K562 (cell line): ENCODE data around the gene PSD2. TPM values are rescaled to one million over a fixed set of nuclear protein-coding genes. Genes with fewer than 3 reads are reported as not detected.

Source experiments
- ATF7 ChIP-seq: fragments of 450-650 bp; IDR thresholded peaks from 2 replicates; pipeline ENCODE4 v1.7.1; 2014; ENCODE audit warnings: mild to moderate bottlenecking, moderate library complexity
- BRD4 ChIP-seq: fragments of 200-600 bp; sonication (generic); IDR thresholded peaks from 2 replicates; pipeline ENCODE4 v1.6.1; 2017; ENCODE audit warnings: inconsistent platforms
- CC2D1A ChIP-seq: fragments of 450-650 bp; IDR thresholded peaks from 2 replicates; pipeline ENCODE4 v1.6.1; 2017; ENCODE audit warnings: mild to moderate bottlenecking
- CLOCK ChIP-seq: fragments of 250-450 bp; sonication (Bioruptor Pico); IDR thresholded peaks from 2 replicates; pipeline ENCODE4 v1.4.0; 2020; ENCODE audit warnings: mild to moderate bottlenecking, moderate library complexity, borderline replicate concordance
- FOXJ3 ChIP-seq: sonication (generic); formaldehyde crosslinking; IDR thresholded peaks from 2 replicates; pipeline ENCODE4 v1.4.0; 2020; ENCODE audit warnings: mild to moderate bottlenecking, missing genetic modification reagents
- FOXO4 ChIP-seq: fragments of 450-650 bp; formaldehyde crosslinking; IDR thresholded peaks from 2 replicates; pipeline ENCODE4 v1.4.0; 2020; ENCODE audit warnings: mild to moderate bottlenecking, moderate library complexity
- HDGF ChIP-seq: fragments of 450-650 bp; IDR thresholded peaks from 2 replicates; pipeline ENCODE4 v1.6.1; 2016
- IRF1 ChIP-seq: sonication (generic); formaldehyde crosslinking; IDR thresholded peaks from 2 replicates; pipeline ENCODE4 v1.8.0; 2022; ENCODE audit warnings: missing genetic modification reagents, mild to moderate bottlenecking, borderline replicate concordance
- ZNF318 ChIP-seq, 2 experiments: fragments of 450-650 bp; IDR thresholded peaks; 2 replicates each; pipeline ENCODE4 v1.6.1; 2016; ENCODE audit warnings: mild to moderate bottlenecking in 2 of 2, borderline replicate concordance in 1 of 2, low read depth in 1 of 2, moderate library complexity in 1 of 2
- ZNF740 ChIP-seq, 3 experiments: fragments of 200-800 bp in 1 of 3; sonication (Bioruptor generic) in 1 of 3; sonication (generic) in 1 of 3; formaldehyde crosslinking in 1 of 3; IDR thresholded peaks; 2 replicates each; pipeline versions ENCODE4 v1.6.1 to v1.8.0; 2016 to 2022; ENCODE audit warnings: mild to moderate bottlenecking in 2 of 3, missing compliant biosample characterization in 2 of 3, missing genetic modification characterization in 2 of 3, missing genetic modification reagents in 1 of 3
- ZZZ3 ChIP-seq: fragments of 450-650 bp; IDR thresholded peaks from 2 replicates; pipeline ENCODE4 v1.6.1; 2016; ENCODE audit warnings: antibody characterized with exemption, mild to moderate bottlenecking, moderate library complexity
- polyA plus RNA-seq, 8 experiments: library from polyadenylated mRNA; depleted of rRNA in 4 of 8; stranded (reverse) in 5 of 8; unstranded in 3 of 8; fragments of >200 nt; fragmentation: Nextera tagmentation in 2 of 8; fragmentation: Illumina TruSeq in 1 of 8; extraction: Ambion mirVana in 2 of 8; extraction: Trizol in 1 of 8; gene quantifications; 2 replicates each; pipeline versions ENCODE4 v1.2.1 to v1.2.3, GENCODE V29; 2011 to 2014; ENCODE audit warnings: inconsistent platforms in 1 of 8, missing spikeins in 1 of 8
- total RNA-seq, 7 experiments: library from RNA; depleted of rRNA in 6 of 7; stranded (reverse); fragments of >200 nt in 6 of 7; fragmentation: Illumina TruSeq in 2 of 7; extraction: Trizol in 2 of 7; gene quantifications; 2 replicates each; pipeline versions ENCODE4 v1.2.1 to v1.2.3, GENCODE V29; 2011 to 2021; ENCODE audit warnings: low replicate concordance in 1 of 7

Gene PSD2
- total and polyA plus RNA-seq, 9 of the 15 experiments (the other 6 are each of a cell fraction or from before 2014, with no cell fraction given), result 0.01 to 0.09 (median 0.04) TPM; not detected in 4

- TF ChIP-seq FOXJ3 (no peak), ATF7 (0 out of 2 replicates have a peak, but pooled peaks have one; percentile 45), FOXO4 (CRISPR knock-in tag) (no peak), BRD4 (no peak), ZNF740 (CRISPR knock-in tag; IDR thresholded peaks at IDR 0.05) (no peak; the same call in 1 of the 2 replicates), ZNF740 (tag; IDR thresholded peaks at IDR 0.05) (no peak), CLOCK (CRISPR knock-in tag) (no peak), ZNF318 (IDR thresholded peaks at IDR 0.05; ENCODE audit: borderline replicate concordance in 1 of 2, low read depth in 1 of 2) (no peak), IRF1 (CRISPR knock-in tag) (no peak), ZZZ3 (no peak), CC2D1A (peak; percentile 10; the same call in 1 of the 2 replicates), HDGF (no peak; the same call in 1 of the 2 replicates)
Observed at GRCh38 chr5:139774980-139775661, 20.5 kb upstream of the PSD2 start (continued).
